Activated CD4-positive, alpha-beta T cell treated with anti-CD3 and anti-CD28 coated beads for 36 hours (primary cell): ENCODE measurements around the gene RNF130. TPM values are rescaled to one million over a fixed set of nuclear protein-coding genes. Genes with fewer than 3 reads are reported as not detected.

Source experiments
- ATAC-seq: fragments of 200-7000 bp; cut with Tn5 transposase; one replicate; pipeline ENCODE4 v1.10.0; 2021; ENCODE audit warnings: mild to moderate bottlenecking, moderate library complexity
- CTCF ChIA-PET: fragments of 350-600 bp; sonication (Branson Sonifier 250); formaldehyde crosslinking; loops from one replicate; lab custom pipeline; 2021; ENCODE audit warnings: antibody characterized with exemption; lab: Charles Lee
- POLR2A ChIA-PET: fragments of 350-600 bp; sonication (Branson Sonifier 250); formaldehyde crosslinking; loops from one replicate; lab custom pipeline; 2021; ENCODE audit warnings: antibody characterized with exemption, inconsistent platforms; lab: Charles Lee
- DNase-seq: peaks from one replicate; pipeline ENCODE4 v3.0.0-alpha.2; 2020
- H3K27ac Mint-ChIP-seq: one replicate; pipeline ENCODE4 v1.8.0; 2021; ENCODE audit warnings: mixed read lengths
- H3K27me3 Mint-ChIP-seq: one replicate; pipeline ENCODE4 v1.8.0; 2021; ENCODE audit warnings: mixed read lengths
- H3K36me3 Mint-ChIP-seq: one replicate; pipeline ENCODE4 v1.8.0; 2021; ENCODE audit warnings: low read depth, mixed read lengths
- H3K4me1 Mint-ChIP-seq: one replicate; pipeline ENCODE4 v1.8.0; 2021; ENCODE audit warnings: mixed read lengths
- H3K4me3 Mint-ChIP-seq: one replicate; pipeline ENCODE4 v1.8.0; 2021; ENCODE audit warnings: mild to moderate bottlenecking, moderate library complexity, mixed read lengths
- H3K9me3 Mint-ChIP-seq: one replicate; pipeline ENCODE4 v1.8.0; 2021; ENCODE audit warnings: low read depth, mixed read lengths
- intact Hi-C, 2 experiments: fragments of 100-400 bp; cut with DNase I in 1 of 2; cut with micrococcal nuclease in 1 of 2; formaldehyde crosslinking; loops; one replicate each; pipeline versions ENCODE4 v1.14.2 to v1.15.1; 2022 to 2024; cut with DNase I, micrococcal nuclease
- total RNA-seq, 2 experiments: library from RNA; stranded (reverse); gene quantifications; one replicate each; pipeline ENCODE4 v1.2.3, GENCODE V29; 2021

The RNF130 gene
- total RNA-seq, 2 experiments from 2014 or later: 10.3 to 13.3 TPM

DNA sequence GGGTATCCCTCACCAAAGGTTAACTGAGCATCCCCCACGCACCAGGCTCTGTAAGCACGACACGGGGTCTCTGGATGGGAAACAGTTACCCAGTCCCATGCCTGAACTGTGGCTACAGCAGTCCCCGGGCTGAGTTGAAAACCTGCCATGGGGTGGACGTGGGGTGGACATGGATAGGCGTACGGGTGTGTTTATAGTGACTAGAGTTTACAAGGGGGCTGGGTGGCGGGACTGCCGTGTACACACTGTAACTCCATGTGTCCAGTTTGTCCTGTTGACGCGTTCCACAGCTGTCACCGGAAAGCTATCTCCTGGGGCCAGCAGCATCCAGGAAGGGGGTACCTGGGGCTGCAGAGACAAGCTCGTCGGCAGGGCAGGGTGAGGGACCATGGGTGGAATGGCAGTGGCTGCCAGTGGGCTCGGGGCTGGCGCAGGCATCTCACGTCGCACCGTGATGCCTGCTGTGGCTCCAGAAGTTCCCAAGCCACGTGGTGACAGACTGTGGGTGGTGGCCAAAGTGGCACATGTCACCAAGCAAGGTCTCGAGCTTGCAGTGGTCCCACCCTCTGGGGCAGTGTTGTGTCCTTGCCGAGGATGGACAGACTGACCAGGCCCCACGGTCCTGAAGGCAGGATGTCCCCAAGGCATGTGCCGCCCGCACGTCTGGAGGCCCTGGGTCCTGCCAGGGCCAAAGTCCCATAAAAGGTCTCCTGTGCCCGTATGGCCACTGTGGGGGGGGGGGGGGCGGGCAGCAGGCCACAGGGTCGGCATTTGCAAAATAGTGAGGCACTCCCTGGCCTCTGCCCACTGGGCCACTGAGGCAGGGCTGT, 29.3 kb upstream of the RNF130 start:
- ChIA-PET POLR2A (no interaction called here), CTCF (no interaction called here)
- H3K4me1 Mint-ChIP-seq: no peaks in the 10 kb centered on the region
- H3K27me3 Mint-ChIP-seq: no peaks in the 10 kb centered on the region
- H3K4me3 Mint-ChIP-seq: no peak overlapping the region
- intact Hi-C loops: no loop called here
- H3K9me3 Mint-ChIP-seq: no peaks in the 10 kb centered on the region
- ATAC-seq (no peak), DNase-seq (no peak)
- H3K27ac Mint-ChIP-seq: no peak overlapping the region
- no peaks in the 10 kb centered on the region for H3K36me3 Mint-ChIP-seq

DNA sequence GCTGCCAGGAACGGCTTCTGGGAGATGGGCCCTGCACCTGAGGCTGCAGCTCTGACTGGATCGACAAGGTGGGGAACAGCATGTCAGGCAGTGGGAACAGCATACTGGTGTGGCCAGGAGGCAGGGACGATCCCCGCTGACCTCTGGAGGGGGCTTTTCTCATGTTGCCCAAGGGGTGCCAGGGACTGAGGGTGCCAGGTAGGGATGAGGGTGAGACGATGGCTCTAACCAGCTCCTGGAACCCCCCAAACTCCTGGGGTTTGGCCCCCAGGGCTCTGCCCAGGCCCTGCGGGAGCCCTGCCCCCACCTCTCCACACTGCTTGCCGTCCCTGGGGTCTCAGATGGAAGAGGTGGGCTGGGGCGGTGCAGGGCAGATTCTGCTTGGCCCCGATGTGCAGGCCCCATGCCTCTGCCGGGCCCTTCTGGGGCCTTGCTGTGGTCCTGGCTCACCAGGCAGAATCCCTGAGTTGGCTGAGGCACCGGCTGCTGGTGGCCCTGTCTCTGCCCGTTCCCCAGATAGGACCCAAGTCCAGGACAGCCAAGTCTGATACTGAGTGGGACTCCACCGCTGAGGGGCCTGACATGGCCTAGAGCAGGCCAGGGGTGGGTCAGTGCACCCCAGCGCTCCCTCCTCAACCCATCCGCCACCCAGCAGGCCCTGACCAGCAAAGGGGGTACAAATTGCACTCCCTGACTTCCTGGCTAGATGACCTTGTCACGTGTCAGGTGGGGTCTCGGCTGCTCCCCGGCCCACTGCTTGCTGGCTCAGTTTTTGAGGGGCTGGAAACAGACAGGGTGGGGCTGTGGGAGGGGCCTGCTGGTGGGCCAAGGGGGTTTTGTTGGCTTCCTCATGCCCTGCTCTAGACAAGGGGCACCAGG, 28.4 kb upstream of the RNF130 start:
- DNase-seq (no peak), ATAC-seq (no peak)
- Mint-ChIP-seq H3K27me3 (no peaks in the 10 kb centered on the region), H3K9me3 (no peaks in the 10 kb centered on the region), H3K4me1 (no peaks in the 10 kb centered on the region), H3K36me3 (no peaks in the 10 kb centered on the region), H3K4me3 (no peak overlapping the region), H3K27ac (no peak overlapping the region)
- ChIA-PET POLR2A (no interaction called here), CTCF (no interaction called here)
- intact Hi-C loops: no loop called here

DNA sequence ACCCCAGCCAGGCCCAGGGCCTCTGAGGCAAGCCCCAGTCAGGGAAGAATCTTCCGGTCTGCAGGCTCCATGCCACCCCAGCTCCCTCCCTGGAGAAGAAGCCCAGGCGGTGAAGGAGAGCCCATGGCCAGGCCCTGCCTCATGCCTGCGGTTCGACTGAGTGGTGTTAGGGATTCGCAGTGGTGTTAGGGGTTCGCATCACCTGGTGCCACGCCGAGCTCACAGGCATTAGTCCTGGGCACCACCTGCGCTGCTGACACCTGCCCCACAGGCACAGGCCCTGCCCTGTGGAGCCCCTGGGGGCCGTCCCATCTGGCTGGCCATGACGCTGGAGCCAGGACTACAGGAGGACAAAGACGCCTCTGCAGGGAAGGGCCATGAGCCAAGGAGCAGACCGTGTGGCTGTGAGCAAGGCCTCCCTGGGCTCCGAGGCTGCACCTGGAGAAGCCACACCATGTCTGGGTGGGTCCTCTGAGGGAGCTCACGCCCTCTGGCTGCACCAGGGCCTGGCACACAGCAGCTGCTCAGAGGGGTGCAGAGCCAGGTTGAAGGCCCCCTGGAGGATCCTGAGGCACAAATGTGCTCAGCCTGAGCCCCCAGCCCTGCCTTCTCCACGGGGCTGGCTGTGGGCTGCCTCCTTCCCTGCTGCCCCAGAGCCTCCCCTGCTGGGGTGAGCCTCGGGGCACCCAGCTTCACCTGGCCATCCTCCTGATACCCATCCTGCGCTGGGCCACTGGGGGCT, 27.6 kb upstream of the RNF130 start:
- H3K4me1 Mint-ChIP-seq: no peaks in the 10 kb centered on the region
- no peak overlapping the region for H3K4me3 Mint-ChIP-seq
- ChIA-PET POLR2A (no interaction called here), CTCF (no interaction called here)
- H3K9me3 Mint-ChIP-seq: no peaks in the 10 kb centered on the region
- intact Hi-C loops: no loop called here
- no peaks in the 10 kb centered on the region for H3K27me3 Mint-ChIP-seq
- no peaks in the 10 kb centered on the region for H3K36me3 Mint-ChIP-seq
- no peak overlapping the region for H3K27ac Mint-ChIP-seq
- ATAC-seq (no peak), DNase-seq (no peak)

DNA sequence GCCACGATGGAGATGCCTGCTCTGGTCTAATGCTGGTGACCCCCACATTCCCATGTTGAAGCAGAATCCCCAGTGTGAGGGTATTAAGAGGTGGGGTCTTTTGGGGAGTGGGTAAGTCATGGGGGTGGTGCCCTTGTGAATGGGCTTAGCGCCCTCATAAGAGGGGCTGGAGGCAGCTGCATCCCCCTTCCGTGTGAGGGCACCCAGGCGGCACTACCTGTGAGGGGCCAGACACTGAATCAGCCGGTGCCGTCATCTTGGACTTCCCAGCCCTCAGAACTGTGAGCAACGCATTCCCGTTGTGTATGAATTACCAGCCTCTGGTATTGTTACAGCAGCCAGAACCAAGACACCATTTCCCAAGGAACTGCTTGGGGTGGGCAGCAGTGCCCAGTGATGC, 27.0 kb upstream of the RNF130 start:
- no peaks in the 10 kb centered on the region for H3K9me3 Mint-ChIP-seq
- no peaks in the 10 kb centered on the region for H3K36me3 Mint-ChIP-seq
- H3K27me3 Mint-ChIP-seq: no peaks in the 10 kb centered on the region
- intact Hi-C loops: no loop called here
- no peak overlapping the region for H3K4me3 Mint-ChIP-seq
- POLR2A ChIA-PET: no interaction called here
- no peaks in the 10 kb centered on the region for H3K4me1 Mint-ChIP-seq
- ATAC-seq (no peak), DNase-seq (no peak)
- CTCF ChIA-PET: no interaction called here
- H3K27ac Mint-ChIP-seq: no peak overlapping the region

DNA sequence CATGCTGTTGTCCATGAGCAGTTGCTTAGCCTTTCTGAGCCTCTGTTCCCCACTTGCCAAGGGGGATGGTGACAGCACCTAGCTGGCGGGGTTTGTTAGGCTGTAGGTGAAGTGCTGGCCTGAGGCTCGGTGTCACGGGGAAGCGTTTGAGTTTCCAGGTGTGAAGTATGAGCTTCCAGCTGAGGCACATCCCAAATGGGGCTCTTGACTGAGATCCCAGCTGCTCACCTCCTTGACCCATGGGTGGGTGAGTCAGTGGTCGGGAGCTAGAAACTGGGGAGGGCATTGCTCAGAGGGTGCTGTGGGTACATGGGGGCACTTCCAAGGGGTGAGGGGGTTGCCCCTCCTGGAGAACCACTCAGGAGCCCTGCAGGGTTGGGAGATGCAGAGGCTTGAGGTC, 26.4 kb upstream of the RNF130 start:
- intact Hi-C loops: no loop called here
- no peak overlapping the region for H3K4me3 Mint-ChIP-seq
- no peak overlapping the region for H3K27ac Mint-ChIP-seq
- no peaks in the 10 kb centered on the region for H3K9me3 Mint-ChIP-seq
- ChIA-PET POLR2A (no interaction called here), CTCF (no interaction called here)
- H3K4me1 Mint-ChIP-seq: no peaks in the 10 kb centered on the region
- no peaks in the 10 kb centered on the region for H3K36me3 Mint-ChIP-seq
- ATAC-seq: no peak
- DNase-seq: no peak
- no peaks in the 10 kb centered on the region for H3K27me3 Mint-ChIP-seq

DNA sequence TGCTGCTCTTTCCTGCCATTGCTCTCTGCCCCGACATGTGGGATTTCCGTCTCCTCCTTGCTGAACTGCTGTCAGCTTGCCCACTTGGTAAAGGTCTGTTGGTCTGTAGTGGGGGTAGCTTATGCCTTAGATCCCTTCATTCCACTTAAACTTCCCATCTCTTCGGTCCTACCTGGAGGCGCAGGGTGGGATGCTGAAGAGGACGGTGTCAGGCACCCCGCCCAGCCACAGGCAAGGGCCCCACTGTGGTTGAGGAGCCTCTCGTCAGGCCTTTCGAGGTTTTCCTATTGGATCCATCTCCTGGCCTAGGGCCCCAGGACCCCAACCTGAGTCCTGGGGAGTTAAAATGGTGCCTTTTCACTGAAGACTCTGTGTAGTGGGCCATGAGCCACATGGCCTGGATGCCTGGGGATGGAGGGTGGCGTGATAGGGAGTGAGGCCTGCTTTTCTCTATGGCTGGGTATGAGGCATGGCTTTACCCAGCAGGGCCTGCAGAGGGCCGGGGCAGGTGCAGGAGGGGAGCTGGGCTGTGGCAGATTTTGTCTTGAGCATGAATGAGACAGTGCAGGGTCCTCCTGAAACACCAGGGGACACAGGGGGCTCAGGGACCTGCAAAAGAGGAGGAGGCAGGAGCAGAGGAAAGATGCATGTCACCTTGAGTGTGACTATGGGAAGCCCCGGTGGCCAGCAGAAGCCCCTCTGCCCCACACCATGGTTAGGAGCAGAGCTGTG, 25.8 kb upstream of the RNF130 start:
- ChIA-PET CTCF (interaction anchor here (0.5 kb wide), 1 partner anchor 407 kb away, joined by 3 read pairs; no protein-coding TSS in a partner anchor), POLR2A (no interaction called here)
- H3K27ac Mint-ChIP-seq: no peak overlapping the region
- ATAC-seq: no peak
- no peaks in the 10 kb centered on the region for H3K9me3 Mint-ChIP-seq
- intact Hi-C loops: no loop called here
- H3K36me3 Mint-ChIP-seq: no peaks in the 10 kb centered on the region
- H3K4me1 Mint-ChIP-seq: no peaks in the 10 kb centered on the region
- DNase-seq: no peak
- no peak overlapping the region for H3K4me3 Mint-ChIP-seq
- no peaks in the 10 kb centered on the region for H3K27me3 Mint-ChIP-seq

DNA sequence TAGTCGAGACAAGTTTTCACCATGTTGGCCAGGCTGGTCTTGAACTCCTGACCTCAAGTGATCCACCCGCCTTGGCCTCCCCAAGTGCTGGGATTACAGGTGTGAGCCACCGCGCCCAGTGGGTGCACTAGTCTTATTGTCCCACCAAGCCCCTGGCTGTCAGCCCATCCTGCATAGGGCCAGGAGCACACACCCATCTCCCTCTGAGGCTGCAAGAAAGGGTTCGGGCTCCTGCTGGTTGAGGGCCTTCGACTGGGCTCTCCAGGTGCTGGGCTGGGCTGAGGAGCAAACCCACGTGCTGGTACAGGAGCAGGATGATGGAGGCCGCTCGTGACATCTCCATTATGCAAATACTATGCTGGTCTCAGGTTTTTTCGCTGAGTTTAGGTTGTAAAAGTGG, 25.1 kb upstream of the RNF130 start:
- POLR2A ChIA-PET: no interaction called here
- no peaks in the 10 kb centered on the region for H3K36me3 Mint-ChIP-seq
- H3K4me3 Mint-ChIP-seq: no peak overlapping the region
- H3K9me3 Mint-ChIP-seq: no peaks in the 10 kb centered on the region
- no peak for DNase-seq
- H3K4me1 Mint-ChIP-seq: no peaks in the 10 kb centered on the region
- ATAC-seq: no peak
- no peak overlapping the region for H3K27ac Mint-ChIP-seq
- CTCF ChIA-PET: no interaction called here
- no peaks in the 10 kb centered on the region for H3K27me3 Mint-ChIP-seq
- intact Hi-C loops: no loop called here

DNA sequence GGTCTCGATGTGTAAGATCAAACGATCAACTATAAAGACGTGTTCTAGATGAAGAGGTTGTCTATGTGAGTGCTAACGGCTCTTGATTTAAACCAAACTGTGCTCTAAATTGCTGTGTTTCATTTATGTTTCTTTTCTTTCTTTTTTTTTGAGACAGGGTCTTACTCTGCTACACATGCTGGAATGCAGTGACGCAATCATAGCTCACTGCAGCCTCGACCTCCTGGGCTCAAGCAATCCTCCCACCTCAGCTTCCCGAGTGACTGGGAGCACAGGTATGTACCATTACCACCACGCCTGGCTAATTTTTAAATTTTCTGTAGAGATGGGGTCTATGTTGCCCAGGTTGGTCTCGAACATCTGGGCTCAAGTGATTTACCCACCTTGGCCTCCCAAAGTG, 24.0 kb upstream of the RNF130 start:
- no peak overlapping the region for H3K27ac Mint-ChIP-seq
- peaks cover 3% of the 10 kb centered on the region for H3K4me1 Mint-ChIP-seq
- no peak overlapping the region for H3K4me3 Mint-ChIP-seq
- H3K27me3 Mint-ChIP-seq: no peaks in the 10 kb centered on the region
- intact Hi-C loops: no loop called here
- no peak for ATAC-seq
- H3K9me3 Mint-ChIP-seq: no peaks in the 10 kb centered on the region
- CTCF ChIA-PET: interaction anchor here (0.5 to 1.2 kb wide), 2 partner anchors 18 to 886 kb away, joined by 3 read pairs; no protein-coding TSS in a partner anchor
- DNase-seq: no peak
- POLR2A ChIA-PET: no interaction called here
- H3K36me3 Mint-ChIP-seq: no peaks in the 10 kb centered on the region

DNA sequence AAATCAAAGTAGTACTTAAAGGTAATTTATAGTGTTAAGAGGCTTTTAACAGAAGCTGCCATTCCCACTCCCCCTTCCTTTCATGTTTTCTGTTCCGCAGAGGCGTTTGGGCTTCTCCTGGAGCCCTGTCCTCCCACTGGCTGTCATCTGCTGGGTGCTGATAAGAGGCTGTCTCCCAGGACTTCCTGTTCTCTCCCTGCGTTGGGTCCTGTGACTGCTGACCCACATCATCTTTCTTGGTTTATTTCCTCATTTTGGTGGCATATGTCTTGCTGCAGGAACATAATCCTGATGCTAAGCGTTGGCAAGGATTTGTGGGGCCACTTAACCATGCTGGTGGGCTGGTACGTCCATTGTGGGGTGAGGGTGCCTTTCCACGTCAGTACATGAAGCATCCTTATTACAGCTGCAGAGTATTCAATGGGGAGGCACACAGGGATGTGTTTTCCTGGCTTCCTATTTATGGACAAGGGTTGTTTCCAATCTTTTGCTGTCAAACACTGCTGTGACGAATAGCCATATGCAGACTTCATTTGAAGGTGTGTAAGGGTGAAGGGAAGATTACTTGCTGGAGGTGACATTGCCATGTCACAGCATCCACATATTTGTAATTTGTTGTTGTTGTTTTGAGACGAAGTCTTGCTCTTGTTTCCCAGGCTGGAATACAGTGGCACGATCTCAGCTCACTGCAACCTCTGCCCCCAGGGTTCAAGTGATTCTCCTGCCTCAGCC, 22.3 kb upstream of the RNF130 start:
- H3K4me3 Mint-ChIP-seq: no peak overlapping the region
- CTCF ChIA-PET: interaction anchor here (1.1 to 1.2 kb wide), 3 partner anchors 10 to 30 kb away, joined by 3 read pairs; no protein-coding TSS in a partner anchor
- POLR2A ChIA-PET: no interaction called here
- DNase-seq (no peak), ATAC-seq (no peak)
- H3K27ac Mint-ChIP-seq: no peak overlapping the region
- intact Hi-C loops: loop anchor here in 1 of 2 experiments (5.0 kb wide), 1 partner anchor 292 kb away; no protein-coding TSS in a partner anchor
- H3K27me3 Mint-ChIP-seq: no peaks in the 10 kb centered on the region
- no peaks in the 10 kb centered on the region for H3K36me3 Mint-ChIP-seq
- H3K9me3 Mint-ChIP-seq: no peaks in the 10 kb centered on the region
- peaks cover 8% of the 10 kb centered on the region for H3K4me1 Mint-ChIP-seq

DNA sequence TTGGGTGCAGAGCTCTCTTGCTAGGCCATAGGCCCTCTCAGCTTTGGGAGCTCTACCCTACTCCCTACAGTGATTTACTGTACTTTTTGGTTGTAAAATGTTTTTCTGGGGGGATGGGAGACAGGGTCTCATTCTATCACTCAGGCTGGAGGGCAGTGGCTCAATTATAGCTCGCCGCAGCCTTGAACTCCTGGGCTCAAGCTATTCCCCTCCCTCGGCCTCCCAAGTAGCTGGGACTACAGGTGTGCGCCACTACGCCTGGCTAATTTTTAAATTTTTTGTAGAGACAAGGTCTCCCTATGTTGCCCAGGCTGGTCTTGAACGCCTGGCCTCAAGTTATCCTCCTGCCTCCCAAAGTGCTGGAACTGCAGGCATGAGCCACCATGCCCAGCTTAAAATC, 21.7 kb upstream of the RNF130 start:
- intact Hi-C loops: loop anchor here in 1 of 2 experiments (5.0 kb wide), 1 partner anchor 291 kb away; no protein-coding TSS in a partner anchor
- no peak overlapping the region for H3K4me3 Mint-ChIP-seq
- CTCF ChIA-PET: interaction anchor here (1.2 to 1.7 kb wide), 2 partner anchors 11 to 201 kb away, joined by 3 read pairs; no protein-coding TSS in a partner anchor

More for the DNA sequence above, 21.7 kb upstream of the RNF130 start:
- Mint-ChIP-seq H3K4me1 (peaks cover 8% of the 10 kb centered on the region), H3K36me3 (no peaks in the 10 kb centered on the region), H3K27me3 (no peaks in the 10 kb centered on the region), H3K9me3 (no peaks in the 10 kb centered on the region), H3K27ac (no peak overlapping the region)
- DNase-seq (no peak), ATAC-seq (no peak)
- POLR2A ChIA-PET: no interaction called here
